H1 (cell line): ENCODE data around the gene PPP1R12A. TPM values are rescaled to one million over a fixed set of nuclear protein-coding genes. Genes with fewer than 3 reads are reported as not detected.

Source experiments
- polyA plus RNA-seq, 7 experiments: library from polyadenylated mRNA; depleted of rRNA in 3 of 7; stranded (reverse) in 5 of 7; unstranded in 2 of 7; fragments of >200 nt in 5 of 7; fragments of 200-250 nt in 2 of 7; gene quantifications; 1 replicate in 5 of 7; 2 replicates in 1 of 7; 4 replicates in 1 of 7; pipeline versions ENCODE4 v1.2.1 to v1.2.3, GENCODE V29; 2011 to 2013; ENCODE audit warnings: missing spikeins in 2 of 7, mixed read lengths in 2 of 7
- total RNA-seq: library from RNA; stranded (reverse); fragmentation: NEBNext Ultra II Directional; extraction: Animal tissue kit (Norgen Biotek cat#: 25700); gene quantifications from 2 replicates; pipeline ENCODE4 v1.2.1, GENCODE V29; 2021
- TF ChIP-seq, protein P1 (sequence below): fragments of 300-600 bp; sonication (generic); IDR thresholded peaks from 2 replicates; pipeline ENCODE4 v1.7.1; 2012; ENCODE audit warnings: low read length, moderate library complexity, mild to moderate bottlenecking, inconsistent platforms; ENCODE audit not compliant: insufficient replicate concordance

Gene PPP1R12A
- total and polyA plus RNA-seq, 2 of the 8 experiments (the other 6 are each of a cell fraction or from before 2014, with no cell fraction given), result 14.7 to 81.5 TPM

DNA sequence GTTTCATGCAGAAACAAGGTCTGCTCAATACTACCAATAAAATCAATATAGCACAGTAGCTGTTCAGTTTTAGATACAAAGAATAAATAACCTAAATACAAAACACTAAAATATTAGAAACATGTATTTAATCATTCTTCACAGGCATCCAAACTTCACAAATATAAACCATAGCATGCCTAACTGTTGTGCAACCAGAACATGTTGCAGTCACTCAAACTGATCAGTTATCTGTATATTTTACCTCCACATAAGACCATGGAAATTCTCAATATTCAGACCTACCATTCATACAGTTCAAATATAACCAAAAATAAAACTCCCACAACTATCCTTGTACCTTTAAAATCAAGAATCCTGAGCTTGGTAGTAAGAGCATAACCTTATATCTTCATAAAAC is 161.0 kb downstream of the PPP1R12A start (continued):
- TF ChIP-seq, protein P1, sequence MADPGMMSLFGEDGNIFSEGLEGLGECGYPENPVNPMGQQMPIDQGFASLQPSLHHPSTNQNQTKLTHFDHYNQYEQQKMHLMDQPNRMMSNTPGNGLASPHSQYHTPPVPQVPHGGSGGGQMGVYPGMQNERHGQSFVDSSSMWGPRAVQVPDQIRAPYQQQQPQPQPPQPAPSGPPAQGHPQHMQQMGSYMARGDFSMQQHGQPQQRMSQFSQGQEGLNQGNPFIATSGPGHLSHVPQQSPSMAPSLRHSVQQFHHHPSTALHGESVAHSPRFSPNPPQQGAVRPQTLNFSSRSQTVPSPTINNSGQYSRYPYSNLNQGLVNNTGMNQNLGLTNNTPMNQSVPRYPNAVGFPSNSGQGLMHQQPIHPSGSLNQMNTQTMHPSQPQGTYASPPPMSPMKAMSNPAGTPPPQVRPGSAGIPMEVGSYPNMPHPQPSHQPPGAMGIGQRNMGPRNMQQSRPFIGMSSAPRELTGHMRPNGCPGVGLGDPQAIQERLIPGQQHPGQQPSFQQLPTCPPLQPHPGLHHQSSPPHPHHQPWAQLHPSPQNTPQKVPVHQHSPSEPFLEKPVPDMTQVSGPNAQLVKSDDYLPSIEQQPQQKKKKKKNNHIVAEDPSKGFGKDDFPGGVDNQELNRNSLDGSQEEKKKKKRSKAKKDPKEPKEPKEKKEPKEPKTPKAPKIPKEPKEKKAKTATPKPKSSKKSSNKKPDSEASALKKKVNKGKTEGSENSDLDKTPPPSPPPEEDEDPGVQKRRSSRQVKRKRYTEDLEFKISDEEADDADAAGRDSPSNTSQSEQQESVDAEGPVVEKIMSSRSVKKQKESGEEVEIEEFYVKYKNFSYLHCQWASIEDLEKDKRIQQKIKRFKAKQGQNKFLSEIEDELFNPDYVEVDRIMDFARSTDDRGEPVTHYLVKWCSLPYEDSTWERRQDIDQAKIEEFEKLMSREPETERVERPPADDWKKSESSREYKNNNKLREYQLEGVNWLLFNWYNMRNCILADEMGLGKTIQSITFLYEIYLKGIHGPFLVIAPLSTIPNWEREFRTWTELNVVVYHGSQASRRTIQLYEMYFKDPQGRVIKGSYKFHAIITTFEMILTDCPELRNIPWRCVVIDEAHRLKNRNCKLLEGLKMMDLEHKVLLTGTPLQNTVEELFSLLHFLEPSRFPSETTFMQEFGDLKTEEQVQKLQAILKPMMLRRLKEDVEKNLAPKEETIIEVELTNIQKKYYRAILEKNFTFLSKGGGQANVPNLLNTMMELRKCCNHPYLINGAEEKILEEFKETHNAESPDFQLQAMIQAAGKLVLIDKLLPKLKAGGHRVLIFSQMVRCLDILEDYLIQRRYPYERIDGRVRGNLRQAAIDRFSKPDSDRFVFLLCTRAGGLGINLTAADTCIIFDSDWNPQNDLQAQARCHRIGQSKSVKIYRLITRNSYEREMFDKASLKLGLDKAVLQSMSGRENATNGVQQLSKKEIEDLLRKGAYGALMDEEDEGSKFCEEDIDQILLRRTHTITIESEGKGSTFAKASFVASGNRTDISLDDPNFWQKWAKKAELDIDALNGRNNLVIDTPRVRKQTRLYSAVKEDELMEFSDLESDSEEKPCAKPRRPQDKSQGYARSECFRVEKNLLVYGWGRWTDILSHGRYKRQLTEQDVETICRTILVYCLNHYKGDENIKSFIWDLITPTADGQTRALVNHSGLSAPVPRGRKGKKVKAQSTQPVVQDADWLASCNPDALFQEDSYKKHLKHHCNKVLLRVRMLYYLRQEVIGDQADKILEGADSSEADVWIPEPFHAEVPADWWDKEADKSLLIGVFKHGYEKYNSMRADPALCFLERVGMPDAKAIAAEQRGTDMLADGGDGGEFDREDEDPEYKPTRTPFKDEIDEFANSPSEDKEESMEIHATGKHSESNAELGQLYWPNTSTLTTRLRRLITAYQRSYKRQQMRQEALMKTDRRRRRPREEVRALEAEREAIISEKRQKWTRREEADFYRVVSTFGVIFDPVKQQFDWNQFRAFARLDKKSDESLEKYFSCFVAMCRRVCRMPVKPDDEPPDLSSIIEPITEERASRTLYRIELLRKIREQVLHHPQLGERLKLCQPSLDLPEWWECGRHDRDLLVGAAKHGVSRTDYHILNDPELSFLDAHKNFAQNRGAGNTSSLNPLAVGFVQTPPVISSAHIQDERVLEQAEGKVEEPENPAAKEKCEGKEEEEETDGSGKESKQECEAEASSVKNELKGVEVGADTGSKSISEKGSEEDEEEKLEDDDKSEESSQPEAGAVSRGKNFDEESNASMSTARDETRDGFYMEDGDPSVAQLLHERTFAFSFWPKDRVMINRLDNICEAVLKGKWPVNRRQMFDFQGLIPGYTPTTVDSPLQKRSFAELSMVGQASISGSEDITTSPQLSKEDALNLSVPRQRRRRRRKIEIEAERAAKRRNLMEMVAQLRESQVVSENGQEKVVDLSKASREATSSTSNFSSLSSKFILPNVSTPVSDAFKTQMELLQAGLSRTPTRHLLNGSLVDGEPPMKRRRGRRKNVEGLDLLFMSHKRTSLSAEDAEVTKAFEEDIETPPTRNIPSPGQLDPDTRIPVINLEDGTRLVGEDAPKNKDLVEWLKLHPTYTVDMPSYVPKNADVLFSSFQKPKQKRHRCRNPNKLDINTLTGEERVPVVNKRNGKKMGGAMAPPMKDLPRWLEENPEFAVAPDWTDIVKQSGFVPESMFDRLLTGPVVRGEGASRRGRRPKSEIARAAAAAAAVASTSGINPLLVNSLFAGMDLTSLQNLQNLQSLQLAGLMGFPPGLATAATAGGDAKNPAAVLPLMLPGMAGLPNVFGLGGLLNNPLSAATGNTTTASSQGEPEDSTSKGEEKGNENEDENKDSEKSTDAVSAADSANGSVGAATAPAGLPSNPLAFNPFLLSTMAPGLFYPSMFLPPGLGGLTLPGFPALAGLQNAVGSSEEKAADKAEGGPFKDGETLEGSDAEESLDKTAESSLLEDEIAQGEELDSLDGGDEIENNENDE, result no peak
